ENCODE results near the gene DNAAF5. TPM values are rescaled to one million over a fixed set of nuclear protein-coding genes. Genes with fewer than 3 reads are reported as not detected.

Gene DNAAF5
- total and polyA plus RNA-seq, 7 experiments from 2014 or later: 4.0 to 25.7 (median 13.4) TPM

- ATAC-seq (peak; percentile 47), DNase-seq (peak in 1 of 9 donors; percentile 19)
- H3K36me3 ChIP-seq (ENCODE audit: control insufficient read depth in 2 of 3, insufficient read depth in 3 of 3, low read length in 3 of 3): peaks cover 0 to 25% (median 0%) of the 10 kb centered on the region in 3 experiments
- peak overlapping the region; percentile 81 for H3K4me3 ChIP-seq (ENCODE audit: low read length)
- H3K9me3 ChIP-seq (ENCODE audit: control insufficient read depth in 2 of 3, low read length in 3 of 3): no peaks in the 10 kb centered on the region
- POLR2A ChIA-PET: interaction anchor here (0.9 to 1.4 kb wide), 4 partner anchors 9 to 109 kb away, joined by 3 to 4 read pairs (median 3); no protein-coding TSS in a partner anchor
- Mint-ChIP-seq H3K9me3 (peaks cover 0 to 13% (median 2%) of the 10 kb centered on the region in 11 donors), H3K27me3 (no peaks in the 10 kb centered on the region), H3K4me1 (peaks cover 20 to 37% (median 21%) of the 10 kb centered on the region in 7 donors), H3K4me3 (peak overlapping the region in 3 of 10 donors; percentile 72 to 85 (median 73)), H3K27ac (no peak overlapping the region), H3K36me3 (peaks cover 5 to 35% (median 27%) of the 10 kb centered on the region in 5 donors)
- H3K4me1 ChIP-seq (ENCODE audit: control insufficient read depth in 2 of 2, insufficient read depth in 2 of 2, low read length in 2 of 2): peaks cover 14 to 15% of the 10 kb centered on the region in 2 donors
- peak overlapping the region; percentile 73 for H3K27ac ChIP-seq (ENCODE audit: low read depth, low read length)
- CTCF ChIA-PET: no interaction called here
- intact Hi-C loops (cut with micrococcal nuclease): loop anchor here (1.0 to 5.0 kb wide), 15 partner anchors 14 to 579 kb away; partner anchors contain the start of genes GET4 (in 2 of the 2) and PDGFA (in 1 of the 2)
- H3K27me3 ChIP-seq (ENCODE audit: control insufficient read depth in 2 of 2, insufficient read depth in 2 of 2, low read length in 2 of 2): no peaks in the 10 kb centered on the region
These were observed 280 bp downstream of the DNAAF5 start for GRCh38 chr7:726854-727103.

- Mint-ChIP-seq H3K27ac (peak within 1 kb of the TSS; percentile 57 to 89 (median 73)), H3K9me3 (peaks cover 0 to 12% (median 0%) of the 10 kb centered on the region in 11 donors), H3K36me3 (peaks cover 5 to 34% (median 25%) of the 10 kb centered on the region in 5 donors), H3K4me1 (peaks cover 20 to 37% (median 22%) of the 10 kb centered on the region in 7 donors), H3K4me3 (peak within 1 kb of the TSS; percentile 72 to 88 (median 84)), H3K27me3 (no peaks in the 10 kb centered on the region)
- Histone ChIP-seq H3K36me3 (ENCODE audit: control insufficient read depth in 2 of 3, insufficient read depth in 3 of 3, low read length in 3 of 3) (peaks cover 0 to 26% (median 0%) of the 10 kb centered on the region in 3 experiments), H3K9me3 (ENCODE audit: control insufficient read depth in 2 of 3, low read length in 3 of 3) (no peaks in the 10 kb centered on the region), H3K4me3 (ENCODE audit: low read length) (peak within 1 kb of the TSS; percentile 81), H3K27me3 (ENCODE audit: control insufficient read depth in 2 of 2, insufficient read depth in 2 of 2, low read length in 2 of 2) (no peaks in the 10 kb centered on the region), H3K4me1 (ENCODE audit: control insufficient read depth in 2 of 2, insufficient read depth in 2 of 2, low read length in 2 of 2) (peaks cover 14 to 15% of the 10 kb centered on the region in 2 donors), H3K27ac (ENCODE audit: low read depth, low read length) (peak within 1 kb of the TSS; percentile 73)
- DNase-seq (peak in 3 of 9 donors; percentile 22 to 47 (median 25)), ATAC-seq (peak; percentile 54)
- intact Hi-C loops (cut with micrococcal nuclease): loop anchor here (2.0 to 5.0 kb wide), 8 partner anchors 90 to 580 kb away; partner anchors contain the start of genes GET4 (in 1 of the 2) and PDGFA (in 1 of the 2)
- POLR2A ChIA-PET: interaction anchor here (0.9 to 1.4 kb wide), 4 partner anchors 10 to 110 kb away, joined by 3 to 4 read pairs (median 3); no protein-coding TSS in a partner anchor
- CTCF ChIA-PET: no interaction called here
These were observed 756 bp downstream of the DNAAF5 start, which contains the start of gene PRKAR1B for GRCh38 chr7:727104-727805. Gene PRKAR1B (minus strand): TSS chr7:727281. CDS start chr7:711505, 15,776 bp downstream.

- peak overlapping the region in 6 of 9 donors; percentile 57 to 89 (median 72) for H3K27ac Mint-ChIP-seq
- Histone ChIP-seq H3K27ac (ENCODE audit: low read depth, low read length) (no peak overlapping the region), H3K4me3 (ENCODE audit: low read length) (no peak overlapping the region), H3K9me3 (ENCODE audit: control insufficient read depth in 2 of 3, low read length in 3 of 3) (no peaks in the 10 kb centered on the region), H3K36me3 (ENCODE audit: control insufficient read depth in 2 of 3, insufficient read depth in 3 of 3, low read length in 3 of 3) (peaks cover 0 to 20% (median 0%) of the 10 kb centered on the region in 3 experiments), H3K4me1 (ENCODE audit: control insufficient read depth in 2 of 2, insufficient read depth in 2 of 2, low read length in 2 of 2) (peaks cover 14 to 15% of the 10 kb centered on the region in 2 donors), H3K27me3 (ENCODE audit: control insufficient read depth in 2 of 2, insufficient read depth in 2 of 2, low read length in 2 of 2) (no peaks in the 10 kb centered on the region)
- peaks cover 0 to 8% (median 0%) of the 10 kb centered on the region in 11 donors for H3K9me3 Mint-ChIP-seq
- CTCF ChIA-PET: interaction anchor here (0.6 kb wide), 1 partner anchor 93 kb away, joined by 4 read pairs; no protein-coding TSS in a partner anchor
- H3K27me3 Mint-ChIP-seq: no peaks in the 10 kb centered on the region
- POLR2A ChIA-PET: interaction anchor here (1.3 to 1.4 kb wide), 2 partner anchors 108 to 111 kb away, joined by 3 read pairs; no protein-coding TSS in a partner anchor
- peak overlapping the region; percentile 70 to 88 (median 84) for H3K4me3 Mint-ChIP-seq
- intact Hi-C loops (cut with micrococcal nuclease): loop anchor here (2.0 to 5.0 kb wide), 8 partner anchors 89 to 581 kb away; partner anchors contain the start of genes GET4 (in 1 of the 2) and PDGFA (in 1 of the 2)
- no peak for DNase-seq
- H3K36me3 Mint-ChIP-seq: peaks cover 5 to 33% (median 20%) of the 10 kb centered on the region in 5 donors
- H3K4me1 Mint-ChIP-seq: peaks cover 21 to 42% (median 29%) of the 10 kb centered on the region in 7 donors
- no peak for ATAC-seq
These were observed 1.4 kb downstream of the DNAAF5 start for GRCh38 chr7:727806-728460.

- H3K9me3 Mint-ChIP-seq: peaks cover 0 to 8% (median under 1%) of the 10 kb centered on the region in 11 donors
- H3K27ac ChIP-seq (ENCODE audit: low read depth, low read length): no peak overlapping the region
- peaks cover 14 to 15% of the 10 kb centered on the region in 2 donors for H3K4me1 ChIP-seq (ENCODE audit: control insufficient read depth in 2 of 2, insufficient read depth in 2 of 2, low read length in 2 of 2)
- H3K36me3 ChIP-seq (ENCODE audit: control insufficient read depth in 2 of 3, insufficient read depth in 3 of 3, low read length in 3 of 3): peaks cover 0 to 19% (median 0%) of the 10 kb centered on the region in 3 experiments
- H3K36me3 Mint-ChIP-seq: peaks cover 5 to 34% (median 17%) of the 10 kb centered on the region in 5 donors
- intact Hi-C loops (cut with micrococcal nuclease): loop anchor here in 1 of 2 donors (5.0 kb wide), 1 partner anchor 581 kb away; no protein-coding TSS in a partner anchor
- peak overlapping the region in 3 of 9 donors; percentile 19 to 84 (median 60) for H3K27ac Mint-ChIP-seq
- no peaks in the 10 kb centered on the region for H3K27me3 ChIP-seq (ENCODE audit: control insufficient read depth in 2 of 2, insufficient read depth in 2 of 2, low read length in 2 of 2)
- H3K9me3 ChIP-seq (ENCODE audit: control insufficient read depth in 2 of 3, low read length in 3 of 3): peaks cover 0 to 3% (median 0%) of the 10 kb centered on the region in 3 experiments
- ATAC-seq (no peak), DNase-seq (no peak)
- H3K4me3 ChIP-seq (ENCODE audit: low read length): no peak overlapping the region
- H3K27me3 Mint-ChIP-seq: no peaks in the 10 kb centered on the region
- H3K4me1 Mint-ChIP-seq: peaks cover 23 to 45% (median 31%) of the 10 kb centered on the region in 7 donors
- CTCF ChIA-PET: interaction anchor here (0.6 kb wide), 1 partner anchor 94 kb away, joined by 4 read pairs; no protein-coding TSS in a partner anchor
- peak overlapping the region; percentile 70 to 88 (median 84) for H3K4me3 Mint-ChIP-seq
- POLR2A ChIA-PET: no interaction called here
These were observed 2.1 kb downstream of the DNAAF5 start for GRCh38 chr7:728602-729001.

- peaks cover 22 to 41% (median 26%) of the 10 kb centered on the region in 7 donors for H3K4me1 Mint-ChIP-seq
- H3K27ac ChIP-seq (ENCODE audit: low read depth, low read length): no peak overlapping the region
- peaks cover 0 to 19% (median 0%) of the 10 kb centered on the region in 3 experiments for H3K36me3 ChIP-seq (ENCODE audit: control insufficient read depth in 2 of 3, insufficient read depth in 3 of 3, low read length in 3 of 3)
- H3K27me3 ChIP-seq (ENCODE audit: control insufficient read depth in 2 of 2, insufficient read depth in 2 of 2, low read length in 2 of 2): no peaks in the 10 kb centered on the region
- peaks cover 0 to 9% (median 0%) of the 10 kb centered on the region in 3 experiments for H3K9me3 ChIP-seq (ENCODE audit: control insufficient read depth in 2 of 3, low read length in 3 of 3)
- no peak for ATAC-seq
- POLR2A ChIA-PET: no interaction called here
- H3K9me3 Mint-ChIP-seq: peaks cover 0 to 5% (median 0%) of the 10 kb centered on the region in 11 donors
- intact Hi-C loops (cut with micrococcal nuclease): loop anchor here in 1 of 2 donors (5.0 kb wide), 1 partner anchor 582 kb away; no protein-coding TSS in a partner anchor
- no peak overlapping the region for H3K4me3 ChIP-seq (ENCODE audit: low read length)
- peak overlapping the region in 8 of 10 donors; percentile 17 to 85 (median 56) for H3K4me3 Mint-ChIP-seq
- H3K36me3 Mint-ChIP-seq: peaks cover 0 to 26% (median 10%) of the 10 kb centered on the region in 5 donors
- CTCF ChIA-PET: interaction anchor here (0.5 kb wide), 1 partner anchor 231 kb away, joined by 3 read pairs; no protein-coding TSS in a partner anchor
- no peaks in the 10 kb centered on the region for H3K27me3 Mint-ChIP-seq
- DNase-seq: no peak
- peak overlapping the region in 4 of 9 donors; percentile 25 to 66 (median 38) for H3K27ac Mint-ChIP-seq
- peaks cover 14 to 15% of the 10 kb centered on the region in 2 donors for H3K4me1 ChIP-seq (ENCODE audit: control insufficient read depth in 2 of 2, insufficient read depth in 2 of 2, low read length in 2 of 2)
These were observed 2.9 kb downstream of the DNAAF5 start for GRCh38 chr7:729140-730000.
